Stimulated activated CD4-positive, alpha-beta T cell treated with anti-CD3 and anti-CD28 coated beads, TNF-alpha, amount 100 ng/mL, for 1 hour (primary cell): ENCODE measurements around the gene FAM135A.
"Not testable (repeated sequence)": the region's sequence is repeated elsewhere in the genome, so short reads cannot be mapped to it uniquely, and the experiment has no call there.

ENCODE experiments used
- DNase-seq, 3 donors: peaks; one replicate each; pipeline ENCODE4 v3.0.0-alpha.2; 2020; ENCODE audit warnings: low read depth in 3 of 3, low spot score in 1 of 3

Gene FAM135A

DNA sequence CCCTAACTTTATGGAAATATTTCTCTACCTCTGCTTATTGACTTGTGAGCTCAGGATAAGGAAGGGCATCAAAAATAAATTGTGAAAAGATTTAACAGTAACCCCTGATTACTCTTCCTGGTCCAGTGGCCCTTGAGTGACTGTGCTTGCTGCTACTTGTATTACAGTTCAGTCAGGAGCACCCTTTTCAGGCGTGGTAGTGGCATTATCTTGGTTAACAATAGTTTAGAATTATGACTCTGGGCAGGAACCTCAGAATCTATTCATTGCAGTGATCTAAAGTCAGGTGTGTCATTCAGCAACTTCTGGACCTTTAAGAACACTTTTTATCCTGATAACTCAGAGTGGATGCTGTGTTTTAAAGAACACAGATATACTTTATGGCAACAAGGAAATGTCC lies 43.4 kb downstream of the FAM135A start:
- DNase-seq, result no peak

DNA sequence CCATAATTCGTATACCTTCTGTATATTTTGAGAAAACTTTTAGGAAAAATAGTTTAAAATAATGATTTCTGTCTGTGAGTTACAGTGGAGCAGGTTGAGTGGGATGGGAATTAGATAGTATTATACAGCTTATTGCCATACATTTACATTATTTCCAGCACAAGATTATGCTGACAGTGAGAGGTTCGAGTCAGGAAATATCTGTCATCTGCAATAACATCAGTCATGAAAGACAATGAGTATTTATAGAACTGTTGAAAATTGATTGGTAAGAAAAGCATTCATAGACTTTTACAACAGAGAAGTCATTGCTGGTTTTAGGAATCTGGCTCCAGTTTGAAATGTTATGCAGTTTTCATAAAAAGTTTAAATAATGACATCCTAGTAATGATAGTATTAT lies 45.9 kb downstream of the FAM135A start:
- DNase-seq, result no peak

DNA sequence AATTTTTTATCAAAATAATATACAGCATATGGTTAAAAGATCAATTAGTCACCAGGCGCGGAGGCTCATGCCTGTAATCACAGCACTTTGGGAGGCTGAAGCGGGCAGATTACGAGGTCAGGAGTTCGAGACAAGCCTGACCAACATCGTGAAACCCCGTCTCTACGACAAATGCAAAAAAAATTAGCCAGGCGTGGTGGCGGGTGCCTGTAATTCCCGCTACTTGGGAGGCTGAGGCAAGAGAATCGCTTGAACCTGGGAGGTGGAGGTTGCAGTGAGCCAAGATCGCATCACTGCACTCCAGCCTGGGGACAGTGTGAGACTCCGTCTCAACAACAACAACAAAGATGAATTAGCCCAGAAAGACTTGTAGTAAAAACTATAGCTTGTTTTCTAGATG lies 46.4 kb downstream of the FAM135A start:
- not testable (repeated sequence) for DNase-seq

- DNase-seq, result no peak
Observed at GRCh38 chr6:70470016-70470415, 56.7 kb downstream of the FAM135A start.

- DNase-seq, result not testable (repeated sequence)
Observed at GRCh38 chr6:70470510-70470909, 57.2 kb downstream of the FAM135A start.

GRCh38 chr6:70474751-70475150 lies 61.4 kb downstream of the FAM135A start:
- no peak for DNase-seq

DNA sequence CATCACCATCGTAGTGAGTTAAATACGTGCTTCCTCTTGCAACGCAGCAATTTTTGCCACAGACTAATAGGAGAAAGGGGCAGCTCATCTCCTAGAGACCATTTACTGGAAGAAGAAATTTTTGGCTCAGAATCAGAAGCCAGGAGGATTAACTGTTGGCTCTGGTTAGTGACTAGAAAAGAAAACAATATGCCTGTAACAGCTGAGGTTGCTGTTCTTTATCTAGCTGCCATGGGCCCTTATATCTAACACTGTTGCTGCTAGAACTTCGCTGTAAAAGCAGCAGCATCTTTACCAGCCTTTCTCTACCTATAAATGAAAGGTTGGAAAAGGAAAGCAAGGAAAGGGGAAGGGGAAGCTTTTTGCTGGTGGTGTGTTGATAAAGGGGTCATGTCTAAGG lies 65.9 kb downstream of the FAM135A start:
- DNase-seq, result no peak

- DNase-seq, result not testable (repeated sequence)
Observed at GRCh38 chr6:70486638-70487037, 73.3 kb downstream of the FAM135A start.

DNA sequence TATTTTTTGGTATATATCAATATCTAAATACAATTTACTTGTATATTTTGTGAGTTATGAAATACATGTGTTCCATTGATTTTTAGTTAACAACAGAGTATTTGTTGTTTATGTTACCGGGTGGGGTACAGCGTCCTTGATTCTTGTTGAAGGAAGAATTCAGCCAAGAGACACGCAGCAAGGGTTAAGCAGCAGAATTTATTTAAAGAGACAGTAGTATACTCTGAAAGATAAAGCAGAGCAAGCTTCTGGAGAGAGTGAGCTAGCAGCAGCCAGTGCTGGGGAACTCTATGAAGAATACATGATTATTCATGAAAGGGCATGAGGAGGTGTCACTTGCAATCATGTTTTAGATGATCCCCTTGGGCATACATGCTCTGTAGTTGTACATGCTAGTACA lies 76.1 kb downstream of the FAM135A start:
- no peak for DNase-seq

- no peak for DNase-seq
Observed at GRCh38 chr6:70494833-70495232, 81.5 kb downstream of the FAM135A start.

- not testable (repeated sequence) for DNase-seq
Observed at GRCh38 chr6:70495790-70496189, 82.5 kb downstream of the FAM135A start.

DNA sequence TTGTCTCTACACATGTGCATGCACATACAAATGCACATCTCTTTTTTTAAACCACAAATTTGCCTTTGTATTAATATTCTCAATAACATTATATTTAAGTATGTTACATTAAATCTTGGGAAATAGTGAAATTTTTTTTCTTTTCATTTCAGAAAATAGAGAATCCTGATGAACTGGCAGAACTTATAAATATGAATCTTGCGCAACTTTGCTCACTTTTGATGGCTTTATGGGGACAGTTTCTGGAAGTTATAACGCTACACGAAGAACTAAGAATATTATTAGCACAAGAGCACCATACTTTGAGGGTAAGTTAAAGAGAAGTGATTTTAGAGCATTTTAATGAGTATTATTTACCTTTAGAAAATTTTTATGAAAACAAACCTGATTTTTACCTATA lies 89.2 kb downstream of the FAM135A start:
- DNase-seq, result no peak

DNA sequence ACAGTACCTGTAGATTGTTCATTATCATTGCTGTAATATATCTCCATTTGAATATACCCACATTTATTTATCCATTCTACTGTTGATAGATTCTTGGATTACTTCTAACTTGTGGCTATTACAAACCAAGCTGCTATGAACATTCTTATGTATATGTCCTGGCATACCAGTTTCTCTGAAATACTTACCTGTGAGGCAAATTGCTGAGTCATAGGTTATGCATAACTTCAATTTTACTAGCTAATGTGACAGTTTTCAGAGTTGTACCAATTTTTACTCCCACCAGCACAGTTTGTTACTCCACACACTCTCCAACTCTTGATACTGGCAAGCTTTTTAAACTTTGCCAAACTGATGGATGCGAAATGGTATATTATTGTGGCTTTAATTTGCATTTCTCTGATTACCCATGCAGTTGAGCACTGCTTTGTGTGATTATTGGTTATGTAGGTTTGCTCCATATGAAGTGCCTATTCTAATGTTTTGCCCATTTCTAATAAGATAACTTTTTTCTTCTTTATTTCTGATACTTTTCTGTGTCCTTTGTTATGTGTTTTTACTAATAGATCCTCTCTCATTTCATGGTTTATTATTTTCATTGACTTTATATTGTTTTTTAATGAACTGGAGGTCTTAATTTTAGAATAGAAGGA lies 90.6 kb downstream of the FAM135A start:
- DNase-seq, result no peak

DNA sequence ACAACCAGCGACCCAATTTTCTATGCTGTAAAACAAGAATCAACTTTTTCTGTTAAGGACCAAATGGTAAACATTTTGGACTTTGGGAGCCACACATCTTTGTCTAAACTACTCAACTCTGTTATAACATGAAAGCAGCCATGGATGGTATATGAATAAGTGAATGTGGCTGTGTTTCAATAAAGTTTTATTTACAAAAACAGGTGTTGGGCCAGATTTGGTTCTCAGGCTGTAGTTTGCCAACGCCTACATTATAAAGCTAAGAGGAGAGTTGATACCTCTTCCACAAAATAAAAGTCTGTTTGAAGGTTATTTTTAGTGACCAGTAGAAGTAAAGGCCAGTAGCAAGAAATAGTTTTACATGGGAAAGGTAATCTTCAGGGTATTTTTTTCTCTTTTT lies 93.0 kb downstream of the FAM135A start:
- no peak for DNase-seq

DNA sequence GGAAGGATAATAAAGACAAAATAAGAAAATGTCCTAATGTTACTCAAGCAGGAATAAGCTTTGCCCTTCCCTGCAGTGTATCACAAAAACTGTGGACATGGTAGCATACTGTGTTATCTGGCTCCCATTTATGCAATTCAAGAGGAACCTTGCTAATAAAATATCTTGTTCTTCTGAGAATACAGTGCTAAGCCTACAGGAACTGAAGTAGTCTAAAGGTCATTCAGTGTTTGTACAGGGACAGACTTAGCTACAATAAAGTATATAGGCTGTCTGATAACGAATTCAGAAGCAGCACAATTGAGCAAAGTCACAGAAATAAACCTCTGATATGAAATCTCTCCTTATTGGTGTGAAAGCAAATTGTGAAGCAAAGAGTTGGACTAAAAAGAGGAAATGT lies 93.9 kb downstream of the FAM135A start:
- DNase-seq, result no peak

DNA sequence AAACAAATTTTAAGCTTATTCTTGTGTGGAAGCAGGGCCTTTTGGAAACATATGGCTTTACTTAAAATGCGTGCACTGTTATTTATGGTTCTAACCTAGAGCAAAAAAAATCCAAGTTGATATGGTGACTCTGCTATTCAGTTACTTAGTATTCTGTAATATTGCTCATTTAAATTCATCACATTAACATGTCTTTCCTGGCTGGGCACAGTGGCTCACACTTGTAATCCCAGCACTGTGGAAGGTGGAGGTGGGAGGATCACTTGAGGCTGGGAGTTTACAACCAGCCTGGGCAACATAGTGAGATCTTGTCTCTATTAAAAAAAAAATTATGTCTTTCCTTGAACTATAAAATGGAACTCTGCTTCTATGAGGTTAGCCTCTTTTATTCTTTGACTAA lies 95.6 kb downstream of the FAM135A start:
- no peak for DNase-seq

- DNase-seq, result no peak
Observed at GRCh38 chr6:70510600-70510999, 97.3 kb downstream of the FAM135A start.

DNA sequence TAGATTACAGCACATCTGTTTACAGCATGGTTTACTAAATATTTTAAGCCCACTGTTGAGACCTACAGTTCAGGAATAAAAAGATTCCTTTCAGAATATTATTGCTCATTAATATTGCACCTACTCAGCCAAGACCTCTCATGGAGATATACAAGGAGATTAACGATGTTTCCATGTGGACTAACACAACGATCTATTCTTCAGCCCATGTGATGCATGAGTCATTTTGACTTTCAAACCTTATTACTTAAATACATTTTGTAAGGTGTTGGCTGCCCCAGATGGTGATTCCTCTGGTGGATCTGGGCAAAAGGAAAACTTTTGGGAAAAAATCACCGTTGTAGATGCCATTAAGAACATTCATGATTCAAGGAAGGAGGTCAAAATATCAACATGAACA lies 105.4 kb downstream of the FAM135A start:
- no peak for DNase-seq

- no peak for DNase-seq
Observed at GRCh38 chr6:70520575-70520974, 107.3 kb downstream of the FAM135A start.

GRCh38 chr6:70524721-70525286 lies 111.5 kb downstream of the FAM135A start:
- no peak for DNase-seq

- DNase-seq, result no peak
Observed at GRCh38 chr6:70527071-70527737, 113.9 kb downstream of the FAM135A start.

DNA sequence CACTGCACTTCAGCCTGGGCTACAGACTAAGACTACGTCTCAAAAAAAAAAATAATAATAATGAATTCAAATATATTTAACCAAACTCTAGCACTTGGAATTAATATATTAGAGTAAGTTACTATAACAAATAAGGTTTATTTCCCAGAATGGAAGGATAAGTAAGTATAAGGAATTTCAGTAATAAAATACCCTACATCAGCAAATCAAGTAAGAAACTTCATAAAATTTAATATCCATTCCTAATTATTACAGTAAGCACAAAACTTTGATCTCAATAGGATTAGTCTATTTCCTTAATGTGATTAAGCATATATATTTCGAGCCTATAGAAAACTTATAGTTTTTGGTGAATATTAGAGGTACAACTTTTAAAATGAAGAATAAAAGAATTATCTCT lies 116.7 kb downstream of the FAM135A start:
- no peak for DNase-seq

DNA sequence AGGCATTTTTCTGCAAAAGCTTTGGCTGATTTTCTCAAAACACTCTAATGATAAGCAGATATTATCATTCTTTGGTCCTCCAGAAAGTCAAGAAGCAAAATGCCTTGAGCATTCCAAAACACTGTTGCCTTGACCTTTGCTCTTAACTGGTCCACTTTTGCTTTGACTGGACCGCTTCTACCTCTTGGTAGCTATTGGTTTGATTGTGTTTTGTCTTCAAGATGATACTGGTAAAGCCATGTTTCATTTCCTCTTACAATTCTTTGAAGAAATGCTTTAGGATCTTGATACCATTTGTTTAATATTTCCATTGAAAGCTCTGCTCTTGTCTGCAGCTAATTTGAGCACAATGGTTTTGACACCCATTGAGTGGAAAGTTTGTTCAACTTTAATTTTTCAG lies 117.8 kb downstream of the FAM135A start:
- no peak for DNase-seq
